H9 (cell line): ENCODE results near the gene RS1. TPM values are rescaled to one million over a fixed set of nuclear protein-coding genes. Genes with fewer than 3 reads are reported as not detected.

ENCODE experiments used
- DNase-seq: peaks from one replicate; pipeline ENCODE4 v3.0.0-alpha.2; 2017
- H2AFZ ChIP-seq: one replicate; pipeline ENCODE4 v1.6.1; 2013; ENCODE audit warnings: mild to moderate bottlenecking, low read length, control low read depth, moderate library complexity
- H2AK5ac ChIP-seq: 2 replicates; pipeline ENCODE4 v1.6.1; 2013; ENCODE audit warnings: low read length, control low read depth, mixed read lengths; ENCODE audit not compliant: insufficient read length
- H2BK120ac ChIP-seq: one replicate; pipeline ENCODE4 v1.6.1; 2013; ENCODE audit warnings: low read depth, mild to moderate bottlenecking, low read length, control low read depth, inconsistent platforms; ENCODE audit not compliant: poor library complexity, severe bottlenecking
- H2BK12ac ChIP-seq: 2 replicates; pipeline ENCODE4 v1.6.1; 2013; ENCODE audit warnings: low read length, control low read depth, mixed read lengths, low read depth; ENCODE audit not compliant: insufficient read length
- H2BK15ac ChIP-seq: 2 replicates; pipeline ENCODE4 v1.6.1; 2013; ENCODE audit warnings: low read depth, low read length, control low read depth
- H2BK20ac ChIP-seq: one replicate; pipeline ENCODE4 v1.6.1; 2013; ENCODE audit warnings: low read depth, mild to moderate bottlenecking, low read length, control low read depth, inconsistent platforms; ENCODE audit not compliant: poor library complexity, severe bottlenecking
- H2BK5ac ChIP-seq: 2 replicates; pipeline ENCODE4 v1.6.1; 2013; ENCODE audit warnings: low read length, control low read depth, mixed read lengths; ENCODE audit not compliant: insufficient read length
- H3K14ac ChIP-seq: 2 replicates; pipeline ENCODE4 v1.6.1; 2013; ENCODE audit warnings: low read length, control low read depth; ENCODE audit not compliant: insufficient read depth
- H3K18ac ChIP-seq: 2 replicates; pipeline ENCODE4 v1.6.1; 2013; ENCODE audit warnings: low read depth, mild to moderate bottlenecking, mixed read lengths, low read length, control low read depth; ENCODE audit not compliant: insufficient read length
- H3K23ac ChIP-seq: 2 replicates; pipeline ENCODE4 v1.6.1; 2013; ENCODE audit warnings: low read length, control low read depth, mixed read lengths, low read depth; ENCODE audit not compliant: insufficient read length
- H3K23me2 ChIP-seq: 2 replicates; pipeline ENCODE4 v1.6.1; 2013; ENCODE audit warnings: low read depth, mild to moderate bottlenecking, mixed read lengths, low read length, control low read depth; ENCODE audit not compliant: insufficient read length, poor library complexity, severe bottlenecking
- H3K27ac ChIP-seq: 2 replicates; pipeline ENCODE4 v1.5.1; 2013; ENCODE audit warnings: low read length, control low read depth, mixed read lengths, low read depth; ENCODE audit not compliant: insufficient read length
- H3K27me3 ChIP-seq: 2 replicates; pipeline ENCODE4 v1.6.1; 2013; ENCODE audit warnings: low read length, control low read depth, inconsistent platforms; ENCODE audit not compliant: insufficient read depth
- H3K4ac ChIP-seq: 2 replicates; pipeline ENCODE4 v1.6.1; 2013; ENCODE audit warnings: low read depth, mild to moderate bottlenecking, control low read depth, inconsistent platforms, low read length, moderate library complexity
- H3K4me1 ChIP-seq: 2 replicates; pipeline ENCODE4 v1.6.1; 2013; ENCODE audit warnings: low read length, control low read depth, inconsistent platforms; ENCODE audit not compliant: insufficient read depth
- H3K4me2 ChIP-seq: 2 replicates; pipeline ENCODE4 v1.6.1; 2013; ENCODE audit warnings: low read length, control low read depth, mixed read lengths; ENCODE audit not compliant: insufficient read length, insufficient read depth
- H3K56ac ChIP-seq: 2 replicates; pipeline ENCODE4 v1.6.1; 2013; ENCODE audit warnings: low read depth, mild to moderate bottlenecking, mixed read lengths, low read length, control low read depth; ENCODE audit not compliant: insufficient read length
- H3K79me1 ChIP-seq: 2 replicates; pipeline ENCODE4 v1.6.1; 2013; ENCODE audit warnings: low read depth, mild to moderate bottlenecking, moderate library complexity, low read length, control low read depth, inconsistent platforms; ENCODE audit not compliant: insufficient read depth, poor library complexity, severe bottlenecking
- H3K79me2 ChIP-seq: 2 replicates; pipeline ENCODE4 v1.6.1; 2013; ENCODE audit warnings: low read length, control low read depth, inconsistent platforms; ENCODE audit not compliant: insufficient read depth
- H3K9ac ChIP-seq: 2 replicates; pipeline ENCODE4 v1.6.1; 2013; ENCODE audit warnings: low read length, control low read depth, mixed read lengths; ENCODE audit not compliant: insufficient read length; ENCODE audit errors: extremely low read depth
- H3K9me3 ChIP-seq: one replicate; pipeline ENCODE4 v1.6.1; 2013; ENCODE audit warnings: low read depth, low read length, inconsistent platforms; ENCODE audit not compliant: control insufficient read depth
- H3T11ph ChIP-seq: one replicate; pipeline ENCODE4 v1.6.1; 2013; ENCODE audit warnings: mild to moderate bottlenecking, low read length, control low read depth, inconsistent platforms
- H4K20me1 ChIP-seq: one replicate; pipeline ENCODE4 v1.6.1; 2013; ENCODE audit not compliant: control insufficient read depth, insufficient read length, insufficient read depth
- H4K5ac ChIP-seq: 2 replicates; pipeline ENCODE4 v1.6.1; 2013; ENCODE audit warnings: low read depth, mild to moderate bottlenecking, mixed read lengths, low read length, control low read depth; ENCODE audit not compliant: insufficient read length
- H4K8ac ChIP-seq: replicated peaks from 2 replicates; pipeline ENCODE4 v1.6.1; 2013; ENCODE audit warnings: low read length, control low read depth, mixed read lengths, low read depth; ENCODE audit not compliant: insufficient read length
- H4K91ac ChIP-seq: 2 replicates; pipeline ENCODE4 v1.6.1; 2013; ENCODE audit warnings: low read depth, mild to moderate bottlenecking, moderate library complexity, mixed read lengths, low read length, control low read depth; ENCODE audit not compliant: insufficient read length
- H3K27ac Mint-ChIP-seq, 3 experiments: 2 replicates in 2 of 3; 3 replicates in 1 of 3; pipeline ENCODE4 v1.8.0; 2020 to 2021; ENCODE audit warnings: mixed read lengths in 3 of 3, mild to moderate bottlenecking in 1 of 3, moderate library complexity in 1 of 3
- H3K27me3 Mint-ChIP-seq: 2 replicates; pipeline ENCODE4 v1.8.0; 2021; ENCODE audit warnings: low read depth, mild to moderate bottlenecking, moderate library complexity, mixed read lengths
- H3K36me3 Mint-ChIP-seq, 3 experiments: 2 replicates in 2 of 3; 3 replicates in 1 of 3; pipeline ENCODE4 v1.8.0; 2020 to 2021; ENCODE audit warnings: low read depth in 3 of 3, mixed read lengths in 3 of 3; ENCODE audit not compliant: insufficient read depth in 1 of 3
- H3K4me1 Mint-ChIP-seq, 2 experiments: 2 replicates each; pipeline ENCODE4 v1.8.0; 2020; ENCODE audit warnings: mixed read lengths in 2 of 2
- H3K4me3 Mint-ChIP-seq, 2 experiments: 2 replicates in 1 of 2; 3 replicates in 1 of 2; pipeline ENCODE4 v1.8.0; 2020 to 2021; ENCODE audit warnings: mild to moderate bottlenecking in 2 of 2, mixed read lengths in 2 of 2, moderate library complexity in 1 of 2
- H3K9me3 Mint-ChIP-seq, 2 experiments: 2 replicates in 1 of 2; 3 replicates in 1 of 2; pipeline ENCODE4 v1.8.0; 2020; ENCODE audit warnings: mild to moderate bottlenecking in 2 of 2, mixed read lengths in 2 of 2, moderate library complexity in 1 of 2
- CTCF ChIP-seq: fragments of 200-600 bp; sonication (generic); conservative IDR thresholded peaks from 3 replicates; pipeline ENCODE4 v1.8.0; 2021; ENCODE audit warnings: antibody characterized with exemption, mild to moderate bottlenecking
- WGBS: extraction: QIAGEN DNeasy Blood & Tissue Kit; methylation state at CpG from one replicate; pipeline ENCODE4 v1.1.7; 2013; ENCODE audit warnings: missing lambda C conversion rate, low lambda C conversion rate, mixed read lengths; ENCODE audit not compliant: insufficient read length; ENCODE audit errors: extremely low coverage; 5-methylcytosine and 5-hydroxymethylcytosine counted together
- total RNA-seq: library from RNA; stranded (reverse); gene quantifications from 2 replicates; pipeline ENCODE4 v1.2.1, GENCODE V29; 2021

RS1 gene
- total RNA-seq, 1 experiment from 2014 or later: not detected

GRCh38 chrX:18643243-18643642, 28.7 kb downstream of the RS1 start:
- H3K4me3 Mint-ChIP-seq: no peak overlapping the region
- no peak overlapping the region for H2BK5ac ChIP-seq
- no CpG with 5 or more reads among the region's 3 CpGs for WGBS
- H3K79me2 ChIP-seq: no peaks in the 10 kb centered on the region
- H3K4ac ChIP-seq: no peak overlapping the region
- H3K79me1 ChIP-seq: no peaks in the 10 kb centered on the region
- H3K27ac ChIP-seq: no peak overlapping the region
- H3K27me3 ChIP-seq: no peaks in the 10 kb centered on the region
- H2BK20ac ChIP-seq: no peak overlapping the region
- H3K56ac ChIP-seq: no peak overlapping the region
- no peak overlapping the region for H3K4me2 ChIP-seq
- H4K8ac ChIP-seq: no peak overlapping the region
- no peak overlapping the region for H3K23ac ChIP-seq
- TF ChIP-seq CTCF: no peak
- H3K9ac ChIP-seq: no peak overlapping the region
- no peak for DNase-seq
- H4K91ac ChIP-seq: no peak overlapping the region
- H2BK12ac ChIP-seq: no peak overlapping the region
- H3K27ac Mint-ChIP-seq: no peak overlapping the region
- H3T11ph ChIP-seq: no peak overlapping the region
- H2AFZ ChIP-seq: no peak overlapping the region
- H4K5ac ChIP-seq: no peak overlapping the region
- peaks cover 76 to 78% of the 10 kb centered on the region in 2 experiments for H3K9me3 Mint-ChIP-seq
- peaks cover 31% of the 10 kb centered on the region for H3K9me3 ChIP-seq
- no peak overlapping the region for H3K18ac ChIP-seq
- no peaks in the 10 kb centered on the region; the same call in 1 of the 2 replicates for H3K4me1 ChIP-seq
- H2BK120ac ChIP-seq: no peak overlapping the region
- H3K14ac ChIP-seq: no peak overlapping the region
- H4K20me1 ChIP-seq: no peaks in the 10 kb centered on the region
- H2AK5ac ChIP-seq: no peak overlapping the region
- no peaks in the 10 kb centered on the region for H3K23me2 ChIP-seq
- peaks cover 4 to 11% of the 10 kb centered on the region in 2 experiments; a peak in 2 of 4 replicates for H3K4me1 Mint-ChIP-seq
- no peak overlapping the region for H2BK15ac ChIP-seq
- peaks cover 6% of the 10 kb centered on the region for H3K27me3 Mint-ChIP-seq
- peaks cover 0 to 9% (median 7%) of the 10 kb centered on the region in 3 experiments; a peak in 6 of 7 replicates for H3K36me3 Mint-ChIP-seq
